ENCODE results near the gene TXLNA.

The TXLNA gene

DNA sequence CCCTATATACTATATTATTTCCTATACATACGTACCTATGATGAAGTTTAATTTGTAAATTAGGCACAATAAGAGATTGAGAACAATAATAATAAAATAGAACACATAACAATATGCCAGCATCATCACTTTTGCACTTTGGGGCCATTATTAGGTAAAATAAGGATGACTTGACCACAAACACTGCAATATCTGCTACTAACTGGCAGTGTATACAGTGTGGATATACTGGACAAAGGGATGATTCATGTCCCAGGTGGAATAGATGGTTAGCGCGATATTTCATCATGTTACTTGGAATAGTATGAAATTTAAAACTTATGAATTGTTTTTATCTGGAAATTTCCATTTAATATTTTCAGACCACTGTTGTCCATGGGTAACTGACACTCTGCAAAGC lies 35.4 kb upstream of the TXLNA start:
- no peak for TF ChIP-seq REST (IDR thresholded peaks at IDR 0.05; ENCODE audit: insufficient read depth in 1 of 2, low read depth in 2 of 2, low read length in 2 of 2)
- no peak for TF ChIP-seq SIN3A (IDR thresholded peaks at IDR 0.05; ENCODE audit: borderline replicate concordance, insufficient read depth, low read length)
- TF ChIP-seq TAF1 (IDR thresholded peaks at IDR 0.05; ENCODE audit: borderline replicate concordance, insufficient read depth, low read length), result no peak
- no peak for TF ChIP-seq POLR2AphosphoS5 (IDR thresholded peaks at IDR 0.05; ENCODE audit: low read depth, low read length)
- no peak for TF ChIP-seq FOXP2 (optimal IDR thresholded peaks at IDR 0.05; ENCODE audit: borderline replicate concordance, extremely low read depth, extremely low read length, insufficient read depth)

GRCh38 chr1:32150847-32151246 lies 28.6 kb upstream of the TXLNA start:
- TF ChIP-seq FOXP2 (optimal IDR thresholded peaks at IDR 0.05; ENCODE audit: borderline replicate concordance, extremely low read depth, extremely low read length, insufficient read depth), result no peak
- no peak for TF ChIP-seq REST (IDR thresholded peaks at IDR 0.05; ENCODE audit: insufficient read depth in 1 of 2, low read depth in 2 of 2, low read length in 2 of 2)
- no peak for TF ChIP-seq SIN3A (IDR thresholded peaks at IDR 0.05; ENCODE audit: borderline replicate concordance, insufficient read depth, low read length)
- TF ChIP-seq POLR2AphosphoS5 (IDR thresholded peaks at IDR 0.05; ENCODE audit: low read depth, low read length), result no peak
- TF ChIP-seq TAF1 (IDR thresholded peaks at IDR 0.05; ENCODE audit: borderline replicate concordance, insufficient read depth, low read length), result no peak

DNA sequence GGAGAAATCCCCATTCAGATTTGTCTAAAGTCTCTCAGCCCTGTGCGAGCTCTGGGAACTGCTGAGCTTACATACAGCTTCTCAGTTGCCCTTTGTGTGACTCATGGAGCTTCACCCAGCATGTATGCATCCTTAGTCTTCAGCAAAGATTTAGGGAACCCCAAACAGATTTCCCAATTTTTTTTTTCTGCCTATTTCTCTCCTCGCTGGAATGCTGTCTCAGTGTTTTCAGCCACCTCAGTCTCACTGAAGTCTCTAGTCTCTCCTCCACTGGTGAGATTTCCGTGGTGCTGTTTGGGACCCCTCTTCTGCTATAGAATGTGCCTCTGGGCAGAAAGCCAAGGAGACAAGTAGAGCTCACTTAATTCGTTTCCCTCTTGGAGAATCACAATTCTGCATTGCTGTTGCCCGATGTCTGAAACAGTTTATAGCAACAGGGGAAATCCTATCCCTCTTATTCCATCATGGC lies 28.1 kb upstream of the TXLNA start:
- TF ChIP-seq POLR2AphosphoS5 (IDR thresholded peaks at IDR 0.05; ENCODE audit: low read depth, low read length), result no peak
- no peak for TF ChIP-seq FOXP2 (optimal IDR thresholded peaks at IDR 0.05; ENCODE audit: borderline replicate concordance, extremely low read depth, extremely low read length, insufficient read depth)
- no peak for TF ChIP-seq TAF1 (IDR thresholded peaks at IDR 0.05; ENCODE audit: borderline replicate concordance, insufficient read depth, low read length)
- no peak for TF ChIP-seq REST (IDR thresholded peaks at IDR 0.05; ENCODE audit: insufficient read depth in 1 of 2, low read depth in 2 of 2, low read length in 2 of 2)
- no peak for TF ChIP-seq SIN3A (IDR thresholded peaks at IDR 0.05; ENCODE audit: borderline replicate concordance, insufficient read depth, low read length)

DNA sequence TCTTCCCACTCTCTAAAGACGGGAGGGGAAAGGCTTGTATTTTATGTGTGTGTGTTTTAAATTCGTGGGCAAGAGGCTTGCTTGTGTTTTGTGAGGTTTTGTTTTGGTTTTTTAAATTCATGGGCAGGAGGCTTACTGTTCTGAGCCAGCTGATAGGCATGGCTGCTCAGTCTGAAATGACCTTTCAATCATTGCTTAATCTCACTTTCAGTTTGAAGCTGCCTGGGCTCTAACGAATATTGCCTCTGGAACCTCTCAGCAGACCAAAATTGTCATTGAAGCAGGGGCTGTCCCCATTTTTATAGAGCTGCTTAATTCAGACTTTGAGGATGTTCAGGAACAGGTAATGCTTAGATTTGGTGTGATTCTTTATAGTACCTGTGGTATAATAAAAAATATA lies 20.3 kb upstream of the TXLNA start:
- TF ChIP-seq TAF1 (IDR thresholded peaks at IDR 0.05; ENCODE audit: borderline replicate concordance, insufficient read depth, low read length), result no peak
- TF ChIP-seq FOXP2 (optimal IDR thresholded peaks at IDR 0.05; ENCODE audit: borderline replicate concordance, extremely low read depth, extremely low read length, insufficient read depth), result no peak
- TF ChIP-seq REST (IDR thresholded peaks at IDR 0.05; ENCODE audit: insufficient read depth in 1 of 2, low read depth in 2 of 2, low read length in 2 of 2), result no peak
- TF ChIP-seq POLR2AphosphoS5 (IDR thresholded peaks at IDR 0.05; ENCODE audit: low read depth, low read length), result no peak
- no peak for TF ChIP-seq SIN3A (IDR thresholded peaks at IDR 0.05; ENCODE audit: borderline replicate concordance, insufficient read depth, low read length)

- no peak for TF ChIP-seq FOXP2 (optimal IDR thresholded peaks at IDR 0.05; ENCODE audit: borderline replicate concordance, extremely low read depth, extremely low read length, insufficient read depth)
- no peak for TF ChIP-seq SIN3A (IDR thresholded peaks at IDR 0.05; ENCODE audit: borderline replicate concordance, insufficient read depth, low read length)
- TF ChIP-seq TAF1 (IDR thresholded peaks at IDR 0.05; ENCODE audit: borderline replicate concordance, insufficient read depth, low read length), result no peak
- no peak for TF ChIP-seq POLR2AphosphoS5 (IDR thresholded peaks at IDR 0.05; ENCODE audit: low read depth, low read length)
- no peak for TF ChIP-seq REST (IDR thresholded peaks at IDR 0.05; ENCODE audit: insufficient read depth in 1 of 2, low read depth in 2 of 2, low read length in 2 of 2)
Observed at GRCh38 chr1:32163405-32163804, 16.1 kb upstream of the TXLNA start.

Data from PFSK-1 (cell line).